ENCODE results near the gene TUBGCP6.

- no peak for TF ChIP-seq CTCF (IDR thresholded peaks at IDR 0.05 in 4 of 5, conservative IDR thresholded peaks at IDR 0.05 in 1 of 5)
- no peak for TF ChIP-seq POLR2A (IDR thresholded peaks at IDR 0.05)
Observed at GRCh38 chr22:50274771-50275170, 29.9 kb upstream of the TUBGCP6 start.

All from gastrocnemius medialis (tissue), 4 donors.